Activated B cell treated with CpG ODN at 0.5 μM for 24 hours (primary cell): ENCODE data around the gene SCARB1. TPM values are rescaled to one million over a fixed set of nuclear protein-coding genes. Genes with fewer than 3 reads are reported as not detected.

ENCODE experiments used
- ATAC-seq: fragments of 200-7000 bp; cut with Tn5 transposase; one replicate; pipeline ENCODE4 v1.10.0; 2021; ENCODE audit warnings: low read depth, mild to moderate bottlenecking, moderate library complexity
- CTCF ChIA-PET: fragments of 350-600 bp; sonication (Branson Sonifier 250); formaldehyde crosslinking; loops from one replicate; lab custom pipeline; 2021; ENCODE audit warnings: antibody characterized with exemption; lab: Charles Lee
- POLR2A ChIA-PET: fragments of 350-600 bp; sonication (Branson Sonifier 250); formaldehyde crosslinking; loops from one replicate; lab custom pipeline; 2021; ENCODE audit warnings: antibody characterized with exemption; lab: Charles Lee
- DNase-seq: peaks from one replicate; pipeline ENCODE4 v3.0.0; 2022
- H3K27ac Mint-ChIP-seq: one replicate; pipeline ENCODE4 v1.8.0; 2020; ENCODE audit warnings: mixed read lengths
- H3K27me3 Mint-ChIP-seq: one replicate; pipeline ENCODE4 v1.8.0; 2021; ENCODE audit warnings: mixed read lengths
- H3K36me3 Mint-ChIP-seq: one replicate; pipeline ENCODE4 v1.8.0; 2021; ENCODE audit warnings: low read depth, mixed read lengths
- H3K4me1 Mint-ChIP-seq: one replicate; pipeline ENCODE4 v1.8.0; 2021; ENCODE audit warnings: mixed read lengths
- H3K4me3 Mint-ChIP-seq: one replicate; pipeline ENCODE4 v1.8.0; 2020; ENCODE audit warnings: mild to moderate bottlenecking, mixed read lengths
- H3K9me3 Mint-ChIP-seq: one replicate; pipeline ENCODE4 v1.8.0; 2020; ENCODE audit warnings: mixed read lengths
- CTCF ChIP-seq: fragments of 200-600 bp; IDR thresholded peaks from one replicate; pipeline ENCODE4 v1.8.0; 2022; ENCODE audit warnings: antibody characterized with exemption, mild to moderate bottlenecking
- intact Hi-C: fragments of 100-400 bp; cut with micrococcal nuclease; formaldehyde crosslinking; loops from one replicate; pipeline ENCODE4 v1.15.1; 2024
- total RNA-seq: library from RNA; stranded (reverse); gene quantifications from 2 replicates; pipeline ENCODE4 v1.2.3, GENCODE V29; 2022

Gene SCARB1
- total RNA-seq, 1 donor from 2014 or later, result 39.3 TPM

GRCh38 chr12:124819525-124819924 is 44.1 kb downstream of the SCARB1 start:
- H3K27me3 Mint-ChIP-seq, result no peaks in the 10 kb centered on the region
- CTCF ChIA-PET, result no interaction called here

GRCh38 chr12:124819080-124819479 is 44.6 kb downstream of the SCARB1 start:
- Mint-ChIP-seq H3K36me3 (peaks cover 14% of the 10 kb centered on the region), H3K27me3 (no peaks in the 10 kb centered on the region), H3K9me3 (no peaks in the 10 kb centered on the region), H3K4me1 (no peaks in the 10 kb centered on the region), H3K27ac (no peak overlapping the region), H3K4me3 (no peak overlapping the region)
- ATAC-seq, result no peak
- intact Hi-C loops, result no loop called here
- POLR2A ChIA-PET, result no interaction called here
- no peak for TF ChIP-seq CTCF
- CTCF ChIA-PET, result no interaction called here
- DNase-seq, result no peak

More at GRCh38 chr12:124819525-124819924, 44.1 kb downstream of the SCARB1 start:
- Mint-ChIP-seq H3K4me3 (no peak overlapping the region), H3K9me3 (no peaks in the 10 kb centered on the region), H3K36me3 (peaks cover 10% of the 10 kb centered on the region), H3K4me1 (no peaks in the 10 kb centered on the region), H3K27ac (no peak overlapping the region)
- intact Hi-C loops, result no loop called here
- DNase-seq, result no peak
- POLR2A ChIA-PET, result no interaction called here
- TF ChIP-seq CTCF, result no peak
- ATAC-seq, result no peak

GRCh38 chr12:124817076-124818000 is 46.3 kb downstream of the SCARB1 start:
- DNase-seq, result no peak
- peaks cover 30% of the 10 kb centered on the region for H3K36me3 Mint-ChIP-seq
- no peak for TF ChIP-seq CTCF
- H3K9me3 Mint-ChIP-seq, result no peaks in the 10 kb centered on the region
- H3K4me1 Mint-ChIP-seq, result no peaks in the 10 kb centered on the region
- ChIA-PET CTCF (no interaction called here), POLR2A (no interaction called here)
- no peak for ATAC-seq
- H3K4me3 Mint-ChIP-seq, result no peak overlapping the region
- H3K27me3 Mint-ChIP-seq, result no peaks in the 10 kb centered on the region
- intact Hi-C loops, result no loop called here
- H3K27ac Mint-ChIP-seq, result no peak overlapping the region

- Mint-ChIP-seq H3K4me3 (no peak overlapping the region), H3K27ac (peak overlapping the region; percentile 12), H3K36me3 (peaks cover 35% of the 10 kb centered on the region), H3K4me1 (no peaks in the 10 kb centered on the region), H3K9me3 (no peaks in the 10 kb centered on the region), H3K27me3 (no peaks in the 10 kb centered on the region)
- DNase-seq (no peak), ATAC-seq (no peak)
- ChIA-PET CTCF (no interaction called here), POLR2A (no interaction called here)
- TF ChIP-seq CTCF, result no peak
- intact Hi-C loops, result no loop called here
Measured at GRCh38 chr12:124816295-124816854, 47.3 kb downstream of the SCARB1 start.

GRCh38 chr12:124814741-124815613 is 48.7 kb downstream of the SCARB1 start:
- ChIA-PET CTCF (no interaction called here), POLR2A (no interaction called here)
- ATAC-seq, result no peak
- H3K27ac Mint-ChIP-seq, result no peak overlapping the region
- DNase-seq, result no peak
- no peak for TF ChIP-seq CTCF
- intact Hi-C loops, result no loop called here
- H3K4me3 Mint-ChIP-seq, result no peak overlapping the region
- no peaks in the 10 kb centered on the region for H3K9me3 Mint-ChIP-seq
- H3K36me3 Mint-ChIP-seq, result peaks cover 43% of the 10 kb centered on the region
- H3K4me1 Mint-ChIP-seq, result no peaks in the 10 kb centered on the region
- no peaks in the 10 kb centered on the region for H3K27me3 Mint-ChIP-seq
